Thoracic aorta (tissue), 2 donors: ENCODE measurements around the gene TTC36. TPM values are rescaled to one million over a fixed set of nuclear protein-coding genes. Genes with fewer than 3 reads are reported as not detected.

ENCODE experiments used
- ATAC-seq: fragments of 150-250 bp; one replicate; pipeline ENCODE4 v1.8.0; 2017; ENCODE audit warnings: low read depth; ENCODE audit not compliant: insufficient number of reproducible peaks, low FRiP score
- DNase-seq: peaks from one replicate; pipeline ENCODE4 v3.0.0-alpha.2; 2020; ENCODE audit warnings: low spot score
- H3K27ac ChIP-seq, 2 donors: fragments of 200-600 bp; sonication (generic); 1 replicate in 1 of 2; 2 replicates in 1 of 2; pipeline ENCODE4 v1.5.1; 2016; ENCODE audit warnings: mild to moderate bottlenecking in 2 of 2, moderate library complexity in 2 of 2
- H3K27me3 ChIP-seq: fragments of 200-600 bp; sonication (generic); replicated peaks from 2 replicates; pipeline ENCODE4 v1.6.0; 2016; ENCODE audit warnings: mild to moderate bottlenecking; ENCODE audit not compliant: insufficient read depth
- H3K36me3 ChIP-seq: fragments of 200-600 bp; sonication (generic); one replicate; pipeline ENCODE4 v1.5.1; 2016
- H3K4me1 ChIP-seq, 2 donors: fragments of 200-600 bp; sonication (generic); 1 replicate in 1 of 2; 2 replicates in 1 of 2; pipeline versions ENCODE4 v1.5.1 to v1.6.0; 2016; ENCODE audit warnings: low read depth in 2 of 2, mild to moderate bottlenecking in 1 of 2; ENCODE audit not compliant: control insufficient read depth in 1 of 2
- H3K4me3 ChIP-seq: fragments of 200-600 bp; sonication (generic); 2 replicates; pipeline ENCODE4 v1.5.1; 2016; ENCODE audit warnings: mild to moderate bottlenecking
- H3K9me3 ChIP-seq: fragments of 200-600 bp; sonication (generic); 2 replicates; pipeline ENCODE4 v1.5.1; 2016
- total RNA-seq, 2 donors: library from RNA; depleted of rRNA; stranded (reverse); fragments of >200 nt; gene quantifications; one replicate each; pipeline versions ENCODE4 v1.1.0 to v1.2.3, GENCODE V29; 2016
- TF ChIP-seq, protein P1 (sequence below): fragments of 200-600 bp; sonication (generic); IDR thresholded peaks from one replicate; pipeline ENCODE4 v1.5.1; 2019; ENCODE audit warnings: antibody characterized with exemption

TTC36 gene
- total RNA-seq, 2 donors from 2014 or later: 1.4 to 1.5 TPM

DNA sequence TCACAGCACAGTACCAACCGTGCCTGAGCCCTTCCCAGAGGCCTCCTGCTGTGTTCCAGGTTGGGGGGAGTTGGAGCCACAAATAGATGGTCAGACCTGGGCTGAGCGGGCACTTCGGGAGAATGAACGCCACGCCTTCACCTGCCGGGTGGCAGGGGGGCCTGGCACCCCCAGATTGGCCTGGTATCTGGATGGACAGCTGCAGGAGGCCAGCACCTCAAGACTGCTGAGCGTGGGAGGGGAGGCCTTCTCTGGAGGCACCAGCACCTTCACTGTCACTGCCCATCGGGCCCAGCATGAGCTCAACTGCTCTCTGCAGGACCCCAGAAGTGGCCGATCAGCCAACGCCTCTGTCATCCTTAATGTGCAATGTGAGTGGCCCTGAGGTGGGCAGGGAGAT is 4.8 kb downstream of the TTC36 start:
- Histone ChIP-seq H3K27me3 (no peaks in the 10 kb centered on the region), H3K4me3 (peak overlapping the region; percentile 83), H3K27ac (peak overlapping the region; percentile 65 to 74), H3K36me3 (no peaks in the 10 kb centered on the region), H3K4me1 (peaks cover 8 to 21% of the 10 kb centered on the region in 2 donors), H3K9me3 (no peaks in the 10 kb centered on the region)
- TF ChIP-seq, protein P1, sequence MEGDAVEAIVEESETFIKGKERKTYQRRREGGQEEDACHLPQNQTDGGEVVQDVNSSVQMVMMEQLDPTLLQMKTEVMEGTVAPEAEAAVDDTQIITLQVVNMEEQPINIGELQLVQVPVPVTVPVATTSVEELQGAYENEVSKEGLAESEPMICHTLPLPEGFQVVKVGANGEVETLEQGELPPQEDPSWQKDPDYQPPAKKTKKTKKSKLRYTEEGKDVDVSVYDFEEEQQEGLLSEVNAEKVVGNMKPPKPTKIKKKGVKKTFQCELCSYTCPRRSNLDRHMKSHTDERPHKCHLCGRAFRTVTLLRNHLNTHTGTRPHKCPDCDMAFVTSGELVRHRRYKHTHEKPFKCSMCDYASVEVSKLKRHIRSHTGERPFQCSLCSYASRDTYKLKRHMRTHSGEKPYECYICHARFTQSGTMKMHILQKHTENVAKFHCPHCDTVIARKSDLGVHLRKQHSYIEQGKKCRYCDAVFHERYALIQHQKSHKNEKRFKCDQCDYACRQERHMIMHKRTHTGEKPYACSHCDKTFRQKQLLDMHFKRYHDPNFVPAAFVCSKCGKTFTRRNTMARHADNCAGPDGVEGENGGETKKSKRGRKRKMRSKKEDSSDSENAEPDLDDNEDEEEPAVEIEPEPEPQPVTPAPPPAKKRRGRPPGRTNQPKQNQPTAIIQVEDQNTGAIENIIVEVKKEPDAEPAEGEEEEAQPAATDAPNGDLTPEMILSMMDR: no peak
- ATAC-seq (no peak), DNase-seq (no peak)

DNA sequence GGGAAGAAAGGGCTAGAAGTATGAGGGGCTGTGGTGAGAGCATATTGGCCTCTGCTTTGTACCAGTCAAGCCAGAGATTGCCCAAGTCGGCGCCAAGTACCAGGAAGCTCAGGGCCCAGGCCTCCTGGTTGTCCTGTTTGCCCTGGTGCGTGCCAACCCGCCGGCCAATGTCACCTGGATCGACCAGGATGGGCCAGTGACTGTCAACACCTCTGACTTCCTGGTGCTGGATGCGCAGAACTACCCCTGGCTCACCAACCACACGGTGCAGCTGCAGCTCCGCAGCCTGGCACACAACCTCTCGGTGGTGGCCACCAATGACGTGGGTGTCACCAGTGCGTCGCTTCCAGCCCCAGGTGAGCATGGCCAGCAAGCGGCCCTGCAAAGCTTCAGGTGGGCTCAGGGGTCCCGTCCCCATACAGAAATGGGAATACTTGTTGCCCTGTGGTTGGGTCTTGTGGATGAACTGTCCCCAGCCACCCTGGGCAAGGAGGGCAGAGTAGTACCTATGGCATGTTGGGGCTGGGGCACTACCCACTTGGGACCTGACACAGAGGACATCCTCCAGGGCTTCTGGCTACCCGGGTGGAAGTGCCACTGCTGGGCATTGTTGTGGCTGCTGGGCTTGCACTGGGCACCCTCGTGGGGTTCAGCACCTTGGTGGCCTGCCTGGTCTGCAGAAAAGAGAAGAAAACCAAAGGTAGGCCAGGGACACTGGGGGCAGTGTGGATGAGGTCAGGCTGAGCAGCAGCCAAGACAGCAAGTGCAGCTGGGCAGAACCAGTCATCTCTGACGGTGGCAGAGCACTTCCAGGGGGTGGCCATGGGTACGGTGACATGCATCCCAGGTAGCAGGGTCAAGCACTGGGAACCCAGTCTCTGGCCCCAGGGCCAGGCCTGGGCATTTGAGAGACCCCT is 5.8 kb downstream of the TTC36 start:
- no peak overlapping the region for H3K27ac ChIP-seq
- H3K36me3 ChIP-seq: no peaks in the 10 kb centered on the region
- ATAC-seq (no peak), DNase-seq (no peak)
- H3K4me1 ChIP-seq: peaks cover 8 to 29% of the 10 kb centered on the region in 2 donors
- no peak overlapping the region for H3K4me3 ChIP-seq
- no peaks in the 10 kb centered on the region for H3K27me3 ChIP-seq
- TF ChIP-seq, protein P1: no peak
- no peaks in the 10 kb centered on the region for H3K9me3 ChIP-seq

DNA sequence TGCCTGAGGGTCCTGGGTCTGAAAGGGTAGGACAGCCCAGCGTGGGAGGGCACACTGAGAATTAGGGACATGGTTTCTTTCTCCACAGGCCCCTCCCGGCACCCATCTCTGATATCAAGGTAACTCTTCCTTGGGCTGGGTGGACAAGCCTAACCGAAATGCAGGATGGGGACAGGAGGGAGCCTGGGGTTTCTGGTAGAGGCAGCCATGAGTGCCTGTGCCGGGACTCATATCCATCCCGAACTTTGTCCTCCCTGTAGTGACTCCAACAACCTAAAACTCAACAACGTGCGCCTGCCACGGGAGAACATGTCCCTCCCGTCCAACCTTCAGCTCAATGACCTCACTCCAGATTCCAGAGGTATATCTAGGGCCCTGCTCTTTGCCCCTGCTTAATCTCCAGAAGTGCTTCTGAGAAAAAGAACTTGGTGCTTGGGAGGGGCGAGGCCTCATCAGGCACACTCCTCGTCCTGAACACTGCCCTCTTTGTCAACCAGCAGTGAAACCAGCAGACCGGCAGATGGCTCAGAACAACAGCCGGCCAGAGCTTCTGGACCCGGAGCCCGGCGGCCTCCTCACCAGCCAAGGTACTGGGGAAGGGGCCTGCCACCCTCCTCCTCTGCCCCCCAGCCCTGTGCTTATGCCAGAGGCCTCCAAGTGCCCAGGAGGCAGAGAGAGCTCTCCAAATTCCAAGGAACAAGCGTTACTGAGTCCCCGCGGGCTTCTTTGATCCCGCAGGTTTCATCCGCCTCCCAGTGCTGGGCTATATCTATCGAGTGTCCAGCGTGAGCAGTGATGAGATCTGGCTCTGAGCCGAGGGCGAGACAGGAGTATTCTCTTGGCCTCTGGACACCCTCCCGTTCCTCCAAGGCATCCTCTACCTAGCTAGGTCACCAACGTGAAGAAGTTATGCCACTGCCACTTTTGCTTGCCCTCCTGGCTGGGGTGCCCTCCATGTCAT is 6.8 kb downstream of the TTC36 start:
- TF ChIP-seq, protein P1: no peak
- no peak for ATAC-seq
- DNase-seq: no peak
- no peak overlapping the region for H3K27ac ChIP-seq
- no peaks in the 10 kb centered on the region for H3K36me3 ChIP-seq
- no peak overlapping the region for H3K4me3 ChIP-seq
- no peaks in the 10 kb centered on the region for H3K9me3 ChIP-seq
- H3K27me3 ChIP-seq: no peaks in the 10 kb centered on the region
- peaks cover 12 to 36% of the 10 kb centered on the region in 2 donors for H3K4me1 ChIP-seq

DNA sequence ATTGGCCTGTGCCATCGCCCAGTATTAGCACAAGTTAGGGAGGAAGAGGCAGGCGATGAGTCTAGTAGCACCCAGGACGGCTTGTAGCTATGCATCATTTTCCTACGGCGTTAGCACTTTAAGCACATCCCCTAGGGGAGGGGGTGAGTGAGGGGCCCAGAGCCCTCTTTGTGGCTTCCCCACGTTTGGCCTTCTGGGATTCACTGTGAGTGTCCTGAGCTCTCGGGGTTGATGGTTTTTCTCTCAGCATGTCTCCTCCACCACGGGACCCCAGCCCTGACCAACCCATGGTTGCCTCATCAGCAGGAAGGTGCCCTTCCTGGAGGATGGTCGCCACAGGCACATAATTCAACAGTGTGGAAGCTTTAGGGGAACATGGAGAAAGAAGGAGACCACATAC is 8.0 kb downstream of the TTC36 start:
- no peak for ATAC-seq

More for the DNA sequence above, 8.0 kb downstream of the TTC36 start:
- Histone ChIP-seq H3K4me3 (no peak overlapping the region), H3K9me3 (no peaks in the 10 kb centered on the region), H3K36me3 (no peaks in the 10 kb centered on the region), H3K27ac (no peak overlapping the region), H3K4me1 (peaks cover 8 to 25% of the 10 kb centered on the region in 2 donors), H3K27me3 (no peaks in the 10 kb centered on the region)
- TF ChIP-seq, protein P1: no peak
- no peak for DNase-seq
